Fibroblast of lung (primary cell): ENCODE measurements around the gene IMMP2L.

Experiments used
- CTCF ChIP-seq, 2 donors: IDR thresholded peaks in 1 of 2; conservative IDR thresholded peaks in 1 of 2; 1 replicate in 1 of 2; 2 replicates in 1 of 2; pipeline ENCODE4 v1.5.1; 2011 to 2012; ENCODE audit warnings: low read length in 2 of 2, control low read depth in 1 of 2, inconsistent platforms in 1 of 2, low read depth in 1 of 2, mild to moderate bottlenecking in 1 of 2
- EZH2 ChIP-seq: IDR thresholded peaks from 2 replicates; pipeline ENCODE4 v1.5.1; 2012; ENCODE audit warnings: low read length, control low read depth, mild to moderate bottlenecking; ENCODE audit errors: missing control alignments

DNA sequence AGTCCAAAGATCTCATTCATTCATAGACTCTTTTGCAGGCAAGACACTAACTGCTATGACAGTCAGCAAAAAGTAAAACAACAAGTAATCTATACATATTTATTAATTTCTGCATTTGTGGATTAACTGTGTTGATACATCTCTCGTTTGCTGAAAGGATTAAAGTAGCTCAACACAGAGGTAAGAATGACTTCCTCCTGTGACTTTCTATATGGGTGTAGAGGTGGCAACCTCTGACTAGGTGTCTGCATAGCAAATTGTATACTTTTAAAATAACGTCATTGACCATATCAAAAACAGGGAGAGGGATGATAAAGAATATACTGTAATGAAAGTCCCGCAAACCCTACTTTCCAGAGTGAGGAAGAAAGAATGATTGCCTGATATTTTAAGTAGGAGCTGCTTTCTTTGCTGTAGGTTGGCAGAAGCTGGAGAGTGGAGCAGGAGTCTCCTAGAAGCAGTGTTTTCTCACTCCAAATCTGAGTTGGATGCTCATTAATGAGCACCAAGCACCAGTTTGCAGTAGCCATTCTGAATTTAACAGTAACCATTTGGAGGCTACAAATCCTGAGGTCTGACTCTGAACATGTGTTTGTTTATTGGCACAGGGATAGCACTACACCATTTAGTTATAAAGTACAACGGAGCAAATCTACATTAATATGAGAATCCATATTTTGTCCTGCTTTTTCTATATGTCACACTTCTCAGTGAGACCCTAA, 480.6 kb downstream of the IMMP2L start:
- TF ChIP-seq CTCF (conservative IDR thresholded peaks at IDR 0.05 in 1 of 2, IDR thresholded peaks at IDR 0.05 in 1 of 2; ENCODE audit: low read depth in 1 of 2, low read length in 2 of 2) (no peak), EZH2 (no peak)
